HepG2 (cell line): Measurements from ENCODE around the gene AHCY. TPM values are rescaled to one million over a fixed set of nuclear protein-coding genes. Genes with fewer than 3 reads are reported as not detected.

Experiments
- ATF1 ChIP-seq: IDR thresholded peaks from 2 replicates; pipeline ENCODE4 v1.6.1; 2016; ENCODE audit warnings: mild to moderate bottlenecking, control low read depth
- CREB1 ChIP-seq, 2 experiments: fragments of 450-650 bp in 1 of 2; IDR thresholded peaks; 2 replicates each; pipeline ENCODE4 v1.6.1; 2016 to 2017; ENCODE audit warnings: control low read depth in 1 of 2, mild to moderate bottlenecking in 1 of 2, missing compliant biosample characterization in 1 of 2, missing genetic modification characterization in 1 of 2
- CREM ChIP-seq, 2 experiments: sonication (generic) in 1 of 2; formaldehyde crosslinking in 1 of 2; IDR thresholded peaks; 2 replicates each; pipeline versions ENCODE4 v1.4.0 to v1.6.1; 2016 to 2020; ENCODE audit warnings: antibody characterized with exemption in 1 of 2, mild to moderate bottlenecking in 1 of 2, missing genetic modification reagents in 1 of 2
- GATAD2A ChIP-seq: IDR thresholded peaks from 2 replicates; pipeline ENCODE4 v1.6.1; 2016
- GTF3A ChIP-seq: sonication (generic); formaldehyde crosslinking; conservative IDR thresholded peaks from 2 replicates; pipeline ENCODE4 v1.4.0; 2020; ENCODE audit warnings: mild to moderate bottlenecking, missing genetic modification reagents
- IKZF5 ChIP-seq: IDR thresholded peaks from 2 replicates; pipeline ENCODE4 v1.6.1; 2018; ENCODE audit warnings: missing genetic modification reagents, mild to moderate bottlenecking, missing compliant biosample characterization
- ISL2 ChIP-seq: sonication (generic); formaldehyde crosslinking; IDR thresholded peaks from 2 replicates; pipeline ENCODE4 v1.5.0; 2020; ENCODE audit warnings: missing genetic modification reagents
- NR2C2 ChIP-seq: sonication (generic); formaldehyde crosslinking; IDR thresholded peaks from 2 replicates; pipeline ENCODE4 v1.4.0; 2020; ENCODE audit warnings: missing genetic modification reagents, mild to moderate bottlenecking, moderate library complexity, borderline replicate concordance
- RXRB ChIP-seq: IDR thresholded peaks from 2 replicates; pipeline ENCODE4 v1.6.1; 2016; ENCODE audit warnings: borderline replicate concordance, missing genetic modification reagents, missing compliant biosample characterization
- SOX13 ChIP-seq, 3 experiments: fragments of 450-650 bp in 1 of 3; sonication (generic) in 1 of 3; formaldehyde crosslinking in 1 of 3; IDR thresholded peaks in 2 of 3; conservative IDR thresholded peaks in 1 of 3; 2 replicates each; pipeline versions ENCODE4 v1.5.0 to v1.6.1; 2016 to 2020; ENCODE audit warnings: antibody characterized with exemption in 1 of 3, mild to moderate bottlenecking in 1 of 3, missing compliant biosample characterization in 1 of 3, missing genetic modification reagents in 1 of 3, moderate library complexity in 1 of 3
- SOX6 ChIP-seq, 2 experiments: fragments of 450-650 bp in 1 of 2; sonication (generic) in 1 of 2; formaldehyde crosslinking in 1 of 2; IDR thresholded peaks; 2 replicates each; pipeline versions ENCODE4 v1.4.0 to v1.6.1; 2017 to 2020; ENCODE audit warnings: antibody characterized with exemption in 1 of 2, mild to moderate bottlenecking in 1 of 2, missing genetic modification reagents in 1 of 2
- SP1 ChIP-seq, 2 experiments: fragments of 450-650 bp in 1 of 2; sonication (generic) in 1 of 2; formaldehyde crosslinking in 1 of 2; IDR thresholded peaks; 2 replicates each; pipeline versions ENCODE4 v1.4.0 to v1.6.1; 2016 to 2020; ENCODE audit warnings: missing genetic modification reagents in 1 of 2
- TBX2 ChIP-seq: sonication (generic); formaldehyde crosslinking; IDR thresholded peaks from 2 replicates; pipeline ENCODE4 v1.5.0; 2020; ENCODE audit warnings: missing genetic modification reagents, mild to moderate bottlenecking, borderline replicate concordance
- ZBTB7A ChIP-seq: sonication (generic); formaldehyde crosslinking; IDR thresholded peaks from 2 replicates; pipeline ENCODE4 v1.8.0; 2022; ENCODE audit warnings: mild to moderate bottlenecking, missing genetic modification reagents
- ZNF17 ChIP-seq: sonication (generic); formaldehyde crosslinking; IDR thresholded peaks from 2 replicates; pipeline ENCODE4 v1.5.0; 2020; ENCODE audit warnings: mild to moderate bottlenecking, missing genetic modification reagents
- ZNF609 ChIP-seq: sonication (generic); formaldehyde crosslinking; IDR thresholded peaks from 2 replicates; pipeline ENCODE4 v1.4.0; 2020; ENCODE audit warnings: mild to moderate bottlenecking, missing genetic modification reagents, borderline replicate concordance
- ZNF704 ChIP-seq: sonication (generic); formaldehyde crosslinking; IDR thresholded peaks from 2 replicates; pipeline ENCODE4 v1.8.1; 2023; ENCODE audit warnings: mild to moderate bottlenecking, inconsistent platforms, moderate library complexity, missing genetic modification reagents, borderline replicate concordance
- polyA plus RNA-seq, 8 experiments: library from polyadenylated mRNA; depleted of rRNA in 3 of 8; stranded (reverse) in 7 of 8; unstranded in 1 of 8; fragments of >200 nt; fragmentation: Illumina TruSeq in 4 of 8; extraction: Trizol in 4 of 8; gene quantifications; 2 replicates each; pipeline versions ENCODE4 v1.2.1 to v1.2.3, GENCODE V29; 2011 to 2016; ENCODE audit warnings: low read depth in 4 of 8, missing spikeins in 1 of 8, mixed read lengths in 1 of 8; ENCODE audit not compliant: insufficient read depth in 1 of 8
- total RNA-seq, 5 experiments: library from RNA; depleted of rRNA; stranded (reverse); fragments of >200 nt; fragmentation: Illumina TruSeq; extraction: Trizol; gene quantifications; 2 replicates each; pipeline ENCODE4 v1.2.3, GENCODE V29; 2016; ENCODE audit warnings: low read depth in 1 of 5

Gene AHCY
- total and polyA plus RNA-seq, 2 of the 13 experiments (the other 11 are each of a cell fraction or from before 2014, with no cell fraction given) = 407 to 419 TPM

- TF ChIP-seq SOX13 (IDR thresholded peaks at IDR 0.05) (no peak), SOX13 (CRISPR knock-in tag; conservative IDR thresholded peaks at IDR 0.05 in 1 of 2, IDR thresholded peaks at IDR 0.05 in 1 of 2) (peak in 1 of 2 experiments; percentile 80; a peak in 2 of 4 replicates), ATF1 (CRISPR knock-in tag) (peak; percentile 53), CREB1 (IDR thresholded peaks at IDR 0.05) (no peak), CREB1 (CRISPR knock-in tag; IDR thresholded peaks at IDR 0.05) (peak; percentile 54; the same call in 1 of the 2 replicates), TBX2 (peak; percentile 49; the same call in 1 of the 2 replicates), SOX6 (IDR thresholded peaks at IDR 0.05) (no peak), SOX6 (CRISPR knock-in tag; IDR thresholded peaks at IDR 0.05) (peak; percentile 83), ZNF17 (CRISPR knock-in tag) (no peak), CREM (IDR thresholded peaks at IDR 0.05) (peak; percentile 45; the same call in 1 of the 2 replicates), CREM (CRISPR knock-in tag; IDR thresholded peaks at IDR 0.05) (no peak), IKZF5 (CRISPR knock-in tag) (peak; percentile 18; the same call in 1 of the 2 replicates), ISL2 (peak; percentile 51; the same call in 1 of the 2 replicates), ZNF704 (CRISPR knock-in tag) (no peak; the same call in 1 of the 2 replicates), SP1 (IDR thresholded peaks at IDR 0.05) (no peak), SP1 (CRISPR knock-in tag; IDR thresholded peaks at IDR 0.05) (no peak), GATAD2A (CRISPR knock-in tag) (peak; percentile 80), RXRB (CRISPR knock-in tag) (peak; percentile 65; the same call in 1 of the 2 replicates), ZBTB7A (CRISPR knock-in tag) (peak; percentile 43; the same call in 1 of the 2 replicates), NR2C2 (CRISPR knock-in tag) (0 out of 2 replicates have a peak, but pooled peaks have one; percentile 29), GTF3A (CRISPR knock-in tag) (no peak), ZNF609 (CRISPR knock-in tag) (peak; percentile 54; the same call in 1 of the 2 replicates)
These were observed 15.7 kb upstream of the AHCY start (continued) for GRCh38 chr20:34318609-34319443.
